ENCODE results near the gene RET.

Gene RET

DNA sequence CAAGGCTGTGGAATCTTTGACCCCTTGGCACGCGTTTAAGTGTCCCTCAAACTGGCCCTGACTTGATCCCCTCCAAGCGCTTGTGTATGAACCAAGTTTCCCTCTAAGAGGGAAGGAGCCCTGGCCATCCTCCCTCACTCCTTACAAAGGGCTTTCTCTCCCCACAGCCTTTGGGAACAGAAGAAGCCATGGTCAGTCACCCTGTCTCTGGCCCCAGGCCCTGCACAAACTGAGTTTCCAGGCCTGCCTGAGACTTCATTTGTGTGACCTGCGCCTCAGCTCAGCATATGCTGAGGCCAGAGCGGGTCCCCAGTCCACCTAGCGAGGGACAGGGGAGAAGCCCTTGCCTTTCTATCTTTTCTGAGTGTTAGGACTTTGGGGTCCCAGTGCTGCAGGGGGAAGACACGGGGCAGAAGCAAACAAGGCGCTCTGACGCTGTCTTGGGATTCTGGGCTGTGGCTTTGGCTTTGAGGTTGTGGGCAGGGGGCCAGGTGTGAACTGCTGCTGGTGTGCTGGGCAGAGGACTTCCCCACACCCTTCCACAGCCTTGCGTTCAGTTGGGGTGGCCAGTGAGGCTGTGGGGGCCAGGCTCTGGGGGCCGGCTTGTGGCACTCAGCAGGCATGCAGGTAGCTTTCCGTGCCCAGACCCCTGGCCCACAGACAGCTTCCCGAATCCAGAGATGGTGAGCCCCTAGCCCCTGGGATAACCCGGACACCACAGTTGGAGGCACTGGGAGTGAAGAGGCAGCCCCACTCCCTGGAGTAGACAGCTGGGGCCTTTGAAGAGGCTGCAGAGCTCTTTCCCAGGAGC lies 1.5 kb downstream of the RET start:
- no peak overlapping the region for H3K27ac ChIP-seq
- H3K9ac ChIP-seq = no peak overlapping the region
- no peak overlapping the region for H3K4me2 ChIP-seq (ENCODE audit: low read length)
- no peaks in the 10 kb centered on the region for H3K4me1 ChIP-seq
- H3K79me2 ChIP-seq = no peaks in the 10 kb centered on the region
- H3K4me3 ChIP-seq (ENCODE audit: low read depth, low read length) = no peak overlapping the region
- H3K36me3 ChIP-seq (ENCODE audit: control insufficient read depth, insufficient read depth, low read length) = no peaks in the 10 kb centered on the region
- TF ChIP-seq CTCF (IDR thresholded peaks at IDR 0.05) = no peak
- no peak overlapping the region for H2AFZ ChIP-seq
- H3K9me3 ChIP-seq (ENCODE audit: control insufficient read depth, low read length) = no peaks in the 10 kb centered on the region
- H3K27me3 ChIP-seq (ENCODE audit: control insufficient read depth, insufficient read depth, low read length) = no peaks in the 10 kb centered on the region

GRCh38 chr10:43078986-43079273 lies 2.1 kb downstream of the RET start:
- Histone ChIP-seq H3K79me2 (no peaks in the 10 kb centered on the region), H2AFZ (no peak overlapping the region), H3K4me1 (no peaks in the 10 kb centered on the region), H3K9ac (no peak overlapping the region), H3K9me3 (ENCODE audit: control insufficient read depth, low read length) (no peaks in the 10 kb centered on the region), H3K4me3 (ENCODE audit: low read depth, low read length) (no peak overlapping the region), H3K36me3 (ENCODE audit: control insufficient read depth, insufficient read depth, low read length) (no peaks in the 10 kb centered on the region), H3K27ac (no peak overlapping the region), H3K4me2 (ENCODE audit: low read length) (no peak overlapping the region), H3K27me3 (ENCODE audit: control insufficient read depth, insufficient read depth, low read length) (no peaks in the 10 kb centered on the region)
- TF ChIP-seq CTCF (IDR thresholded peaks at IDR 0.05) = peak; percentile 27

GRCh38 chr10:43079856-43080255 lies 3.0 kb downstream of the RET start:
- H3K79me2 ChIP-seq = no peaks in the 10 kb centered on the region
- no peak overlapping the region for H3K4me3 ChIP-seq (ENCODE audit: low read depth, low read length)
- H3K36me3 ChIP-seq (ENCODE audit: control insufficient read depth, insufficient read depth, low read length) = no peaks in the 10 kb centered on the region
- no peaks in the 10 kb centered on the region for H3K9me3 ChIP-seq (ENCODE audit: control insufficient read depth, low read length)
- no peak overlapping the region for H3K9ac ChIP-seq
- no peak overlapping the region for H3K4me2 ChIP-seq (ENCODE audit: low read length)
- H2AFZ ChIP-seq = no peak overlapping the region
- H3K27me3 ChIP-seq (ENCODE audit: control insufficient read depth, insufficient read depth, low read length) = no peaks in the 10 kb centered on the region
- no peak overlapping the region for H3K27ac ChIP-seq
- H3K4me1 ChIP-seq = no peaks in the 10 kb centered on the region
- no peak for TF ChIP-seq CTCF (IDR thresholded peaks at IDR 0.05)

DNA sequence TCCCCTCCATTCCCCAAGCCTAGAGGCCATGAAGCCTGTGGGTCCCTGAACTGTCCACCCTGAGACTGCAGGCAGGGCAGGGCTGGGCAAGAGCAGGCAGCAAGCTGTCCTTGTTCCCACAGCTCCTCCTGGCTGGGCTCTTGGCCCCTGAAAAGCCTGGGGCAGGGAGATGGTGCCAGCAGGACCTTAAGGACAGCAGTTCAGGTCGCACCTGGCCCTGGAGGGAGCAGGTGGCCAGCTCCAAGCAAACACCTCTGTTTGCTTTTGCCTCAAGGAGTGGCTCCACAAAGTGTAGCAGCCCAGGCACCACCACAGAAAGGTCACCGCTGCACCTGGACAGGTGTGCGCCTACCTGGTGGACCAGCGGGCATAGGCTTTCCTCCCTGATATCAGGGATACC lies 5.2 kb downstream of the RET start:
- Histone ChIP-seq H3K27ac (no peak overlapping the region), H3K4me1 (no peaks in the 10 kb centered on the region), H3K4me2 (ENCODE audit: low read length) (no peak overlapping the region), H3K9me3 (ENCODE audit: control insufficient read depth, low read length) (no peaks in the 10 kb centered on the region), H3K36me3 (ENCODE audit: control insufficient read depth, insufficient read depth, low read length) (no peaks in the 10 kb centered on the region), H3K9ac (no peak overlapping the region), H3K4me3 (ENCODE audit: low read depth, low read length) (no peak overlapping the region), H2AFZ (no peak overlapping the region), H3K27me3 (ENCODE audit: control insufficient read depth, insufficient read depth, low read length) (no peaks in the 10 kb centered on the region), H3K79me2 (no peaks in the 10 kb centered on the region)
- TF ChIP-seq CTCF (IDR thresholded peaks at IDR 0.05) = no peak

DNA sequence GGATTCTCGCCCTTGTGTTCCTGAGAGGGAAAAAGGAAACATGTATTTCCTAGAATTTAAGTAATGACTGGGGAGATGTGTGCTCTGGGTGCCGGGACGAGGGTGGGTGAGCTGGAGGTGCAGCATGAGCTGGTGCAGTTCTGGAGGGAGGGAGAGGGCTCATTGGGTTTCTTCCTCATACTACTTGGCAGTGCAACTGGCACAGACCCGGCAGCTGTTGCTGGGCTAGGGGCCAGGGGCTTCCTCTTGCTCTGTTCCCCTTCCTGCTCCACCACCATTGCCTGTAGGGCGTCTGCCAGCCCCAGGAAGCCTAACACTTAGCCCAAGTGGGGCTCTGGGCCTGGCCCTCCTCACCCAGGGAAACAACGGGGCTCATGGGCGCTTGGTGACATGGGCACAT lies 5.9 kb downstream of the RET start:
- no peak overlapping the region for H3K9ac ChIP-seq

More for the DNA sequence above, 5.9 kb downstream of the RET start:
- no peaks in the 10 kb centered on the region for H3K79me2 ChIP-seq
- H3K36me3 ChIP-seq (ENCODE audit: control insufficient read depth, insufficient read depth, low read length) = no peaks in the 10 kb centered on the region
- H3K27me3 ChIP-seq (ENCODE audit: control insufficient read depth, insufficient read depth, low read length) = no peaks in the 10 kb centered on the region
- H3K4me1 ChIP-seq = no peaks in the 10 kb centered on the region
- no peak overlapping the region for H3K4me2 ChIP-seq (ENCODE audit: low read length)
- no peak overlapping the region for H3K4me3 ChIP-seq (ENCODE audit: low read depth, low read length)
- no peak overlapping the region for H3K27ac ChIP-seq
- no peak overlapping the region for H2AFZ ChIP-seq
- H3K9me3 ChIP-seq (ENCODE audit: control insufficient read depth, low read length) = no peaks in the 10 kb centered on the region
- TF ChIP-seq CTCF (IDR thresholded peaks at IDR 0.05) = no peak
